ENCODE results near the gene PCDHA1.
A peak's percentile ranks its signal among the peaks of the same experiment; 100 is the strongest.

The PCDHA1 gene

GRCh38 chr5:140926443-140927227 lies 140.7 kb downstream of the PCDHA1 start:
- DNase-seq = peak; percentile 29

- DNase-seq = no peak
Observed at GRCh38 chr5:140927228-140927573, 141.3 kb downstream of the PCDHA1 start.

GRCh38 chr5:140934964-140935606 lies 149.1 kb downstream of the PCDHA1 start:
- DNase-seq = no peak

- DNase-seq = no peak
Observed at GRCh38 chr5:140946578-140946977, 160.6 kb downstream of the PCDHA1 start.

- DNase-seq = no peak
Observed at GRCh38 chr5:140951636-140952035, 165.7 kb downstream of the PCDHA1 start.

- no peak for DNase-seq
Observed at GRCh38 chr5:140953234-140953633, 167.3 kb downstream of the PCDHA1 start.

- DNase-seq = no peak
Observed at GRCh38 chr5:140962190-140962589, 176.2 kb downstream of the PCDHA1 start.

- no peak for DNase-seq
Observed at GRCh38 chr5:140964356-140964755, 178.4 kb downstream of the PCDHA1 start.

GRCh38 chr5:140965905-140966292 lies 180.0 kb downstream of the PCDHA1 start:
- DNase-seq = no peak

- DNase-seq = no peak
Observed at GRCh38 chr5:140966293-140967225, 180.6 kb downstream of the PCDHA1 start, which contains the start of gene PCDHAC2. Gene PCDHAC2 (plus strand): TSS chr5:140966476. CDS start chr5:140966767, 291 bp downstream.

GRCh38 chr5:140967226-140967893 lies 181.4 kb downstream of the PCDHA1 start:
- no peak for DNase-seq

- no peak for DNase-seq
Observed at GRCh38 chr5:140969880-140970279, 183.9 kb downstream of the PCDHA1 start.

GRCh38 chr5:140973550-140973949 lies 187.6 kb downstream of the PCDHA1 start:
- DNase-seq = no peak

GRCh38 chr5:140977003-140977402 lies 191.1 kb downstream of the PCDHA1 start:
- DNase-seq = no peak

GRCh38 chr5:140978260-140978659 lies 192.3 kb downstream of the PCDHA1 start:
- no peak for DNase-seq

GRCh38 chr5:140978983-140979382 lies 193.0 kb downstream of the PCDHA1 start:
- no peak for DNase-seq

GRCh38 chr5:140982083-140982716 lies 196.3 kb downstream of the PCDHA1 start:
- no peak for DNase-seq

- no peak for DNase-seq
Observed at GRCh38 chr5:140986117-140986521, 200.2 kb downstream of the PCDHA1 start.

GRCh38 chr5:140988100-140988499 lies 202.2 kb downstream of the PCDHA1 start:
- no peak for DNase-seq

- no peak for DNase-seq
Observed at GRCh38 chr5:140988608-140989007, 202.7 kb downstream of the PCDHA1 start.

- no peak for DNase-seq
Observed at GRCh38 chr5:140989254-140990020, 203.5 kb downstream of the PCDHA1 start.
